Fibroblast of mammary gland (primary cell): ENCODE results near the gene POLG2.
A peak's percentile ranks its signal among the peaks of the same experiment; 100 is the strongest.

Experiments used
- DNase-seq: peaks from one replicate; pipeline ENCODE4 v3.0.0-alpha.2; 2010; ENCODE audit warnings: low read depth
- H3K4me3 ChIP-seq: 2 replicates; pipeline ENCODE4 v1.5.1; 2011; ENCODE audit warnings: low read depth, mild to moderate bottlenecking, low read length, moderate library complexity; ENCODE audit not compliant: control insufficient read depth
- TF ChIP-seq, protein P1 (sequence below): conservative IDR thresholded peaks from 2 replicates; pipeline ENCODE4 v1.5.1; 2011; ENCODE audit warnings: low read depth, low read length, inconsistent platforms; ENCODE audit not compliant: control insufficient read depth, insufficient read depth

Gene POLG2

GRCh38 chr17:64520359-64520758 lies 23.5 kb upstream of the POLG2 start:
- DNase-seq: no peak
- H3K4me3 ChIP-seq: no peak overlapping the region

GRCh38 chr17:64519601-64520000 lies 22.7 kb upstream of the POLG2 start:
- DNase-seq: no peak
- TF ChIP-seq, protein P1, sequence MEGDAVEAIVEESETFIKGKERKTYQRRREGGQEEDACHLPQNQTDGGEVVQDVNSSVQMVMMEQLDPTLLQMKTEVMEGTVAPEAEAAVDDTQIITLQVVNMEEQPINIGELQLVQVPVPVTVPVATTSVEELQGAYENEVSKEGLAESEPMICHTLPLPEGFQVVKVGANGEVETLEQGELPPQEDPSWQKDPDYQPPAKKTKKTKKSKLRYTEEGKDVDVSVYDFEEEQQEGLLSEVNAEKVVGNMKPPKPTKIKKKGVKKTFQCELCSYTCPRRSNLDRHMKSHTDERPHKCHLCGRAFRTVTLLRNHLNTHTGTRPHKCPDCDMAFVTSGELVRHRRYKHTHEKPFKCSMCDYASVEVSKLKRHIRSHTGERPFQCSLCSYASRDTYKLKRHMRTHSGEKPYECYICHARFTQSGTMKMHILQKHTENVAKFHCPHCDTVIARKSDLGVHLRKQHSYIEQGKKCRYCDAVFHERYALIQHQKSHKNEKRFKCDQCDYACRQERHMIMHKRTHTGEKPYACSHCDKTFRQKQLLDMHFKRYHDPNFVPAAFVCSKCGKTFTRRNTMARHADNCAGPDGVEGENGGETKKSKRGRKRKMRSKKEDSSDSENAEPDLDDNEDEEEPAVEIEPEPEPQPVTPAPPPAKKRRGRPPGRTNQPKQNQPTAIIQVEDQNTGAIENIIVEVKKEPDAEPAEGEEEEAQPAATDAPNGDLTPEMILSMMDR: no peak
- H3K4me3 ChIP-seq: no peak overlapping the region

More at GRCh38 chr17:64520359-64520758, 23.5 kb upstream of the POLG2 start:
- TF ChIP-seq, protein P1: no peak

GRCh38 chr17:64515829-64516228 lies 19.0 kb upstream of the POLG2 start:
- TF ChIP-seq, protein P1: no peak
- no peak for DNase-seq
- H3K4me3 ChIP-seq: no peak overlapping the region

- DNase-seq: peak; percentile 48
- no peak overlapping the region for H3K4me3 ChIP-seq
- TF ChIP-seq, protein P1: no peak
Observed at GRCh38 chr17:64515419-64515818, 18.6 kb upstream of the POLG2 start.

DNA sequence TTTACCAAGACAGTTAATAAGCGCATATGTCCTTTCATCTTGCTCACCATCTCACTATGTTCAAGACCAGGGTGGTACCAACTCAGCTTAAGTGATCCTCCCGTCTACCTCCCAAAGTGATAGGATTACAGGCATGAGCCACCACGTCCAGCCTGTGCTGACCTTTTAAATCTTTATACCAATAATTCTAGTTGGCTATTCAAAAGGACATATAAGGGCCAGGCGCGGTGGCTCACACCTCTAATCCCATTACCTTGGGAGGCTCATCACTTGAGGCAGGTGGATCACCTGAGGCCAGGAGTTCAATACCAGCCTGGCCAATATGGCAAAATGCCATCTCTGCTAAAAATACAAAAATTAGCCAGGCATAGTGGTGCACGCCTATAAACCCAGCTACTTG lies 12.3 kb upstream of the POLG2 start:
- DNase-seq: no peak
- TF ChIP-seq, protein P1: no peak
- H3K4me3 ChIP-seq: no peak overlapping the region

GRCh38 chr17:64508683-64509082 lies 11.8 kb upstream of the POLG2 start:
- peak overlapping the region; percentile 100 for H3K4me3 ChIP-seq
- TF ChIP-seq, protein P1: no peak
- DNase-seq: no peak

DNA sequence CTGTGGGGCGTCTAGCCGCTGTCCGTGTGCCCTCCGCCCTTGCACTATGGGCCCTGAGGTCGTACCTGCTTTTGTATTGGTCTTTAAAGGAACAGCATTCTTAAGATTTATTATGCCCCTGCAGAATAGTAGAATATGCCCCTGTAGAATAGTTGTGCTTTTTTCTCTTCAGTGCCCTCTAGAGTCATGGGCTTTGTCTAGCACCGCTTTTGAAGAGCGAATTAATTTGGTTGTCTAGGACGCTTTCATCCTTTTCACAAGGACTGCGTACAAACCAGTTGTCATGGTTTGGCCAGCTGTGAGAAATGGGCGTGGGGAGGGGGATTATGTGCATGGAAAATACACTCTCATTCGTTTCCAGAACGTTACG lies 10.5 kb upstream of the POLG2 start:
- TF ChIP-seq, protein P1: peak; percentile 55
- peak overlapping the region; percentile 100 for H3K4me3 ChIP-seq
- peak; percentile 75 for DNase-seq
